RPMI7951 (cell line): ENCODE results near the gene SPOPL. TPM values are rescaled to one million over a fixed set of nuclear protein-coding genes. Genes with fewer than 3 reads are reported as not detected.
"Not testable (repeated sequence)": the region's sequence is repeated elsewhere in the genome, so short reads cannot be mapped to it uniquely, and the experiment has no call there.

Experiments used
- DNase-seq: peaks from one replicate; pipeline ENCODE4 v3.0.0-alpha.2; 2012; ENCODE audit warnings: low read depth
- total RNA-seq: library from RNA; depleted of rRNA; stranded (reverse); fragments of >200 nt; shearing (Covaris generic); gene quantifications from 2 replicates; pipeline ENCODE4 v1.2.3, GENCODE V29; 2014; rRNA removed

Gene SPOPL
- 12.8 and 17.5 TPM in 2 replicates for total RNA-seq

GRCh38 chr2:138501425-138502254 is at the start of gene SPOPL:
TSS of gene SPOPL (plus strand) at chr2:138501770. CDS start at chr2:138550217, 48,447 bp downstream.
- DNase-seq: peak; percentile 89

GRCh38 chr2:138452324-138452723 is 49.2 kb upstream of the SPOPL start:
- no peak for DNase-seq

- no peak for DNase-seq
These were observed 47.8 kb upstream of the SPOPL start for GRCh38 chr2:138453815-138454214.

- DNase-seq: no peak
These were observed 46.8 kb upstream of the SPOPL start for GRCh38 chr2:138454761-138455160.

GRCh38 chr2:138455275-138455674 is 46.3 kb upstream of the SPOPL start:
- DNase-seq: no peak

GRCh38 chr2:138455691-138456090 is 45.9 kb upstream of the SPOPL start:
- peak; percentile 11 for DNase-seq

GRCh38 chr2:138462689-138463088 is 38.9 kb upstream of the SPOPL start:
- DNase-seq: not testable (repeated sequence)

GRCh38 chr2:138468617-138469016 is 33.0 kb upstream of the SPOPL start:
- DNase-seq: no peak

GRCh38 chr2:138469411-138469810 is 32.2 kb upstream of the SPOPL start:
- DNase-seq: no peak

GRCh38 chr2:138470941-138471340 is 30.6 kb upstream of the SPOPL start:
- DNase-seq: no peak

- DNase-seq: no peak
These were observed 27.3 kb upstream of the SPOPL start for GRCh38 chr2:138474100-138474825.

- no peak for DNase-seq
These were observed 26.2 kb upstream of the SPOPL start for GRCh38 chr2:138475277-138475776.

GRCh38 chr2:138476186-138476585 is 25.4 kb upstream of the SPOPL start:
- DNase-seq: no peak

GRCh38 chr2:138476940-138477339 is 24.6 kb upstream of the SPOPL start:
- no peak for DNase-seq

GRCh38 chr2:138482796-138483195 is 18.8 kb upstream of the SPOPL start:
- DNase-seq: not testable (repeated sequence)

- no peak for DNase-seq
These were observed 16.6 kb upstream of the SPOPL start for GRCh38 chr2:138485019-138485418.

GRCh38 chr2:138486363-138487198 is 15.0 kb upstream of the SPOPL start:
- peak; percentile 5 for DNase-seq

GRCh38 chr2:138490673-138491494 is 10.7 kb upstream of the SPOPL start:
- DNase-seq: no peak

- no peak for DNase-seq
These were observed 10.1 kb upstream of the SPOPL start for GRCh38 chr2:138491495-138491862.

- no peak for DNase-seq
These were observed 9.4 kb upstream of the SPOPL start for GRCh38 chr2:138492160-138492559.

GRCh38 chr2:138493334-138493733 is 8.2 kb upstream of the SPOPL start:
- DNase-seq: no peak
